ENCODE measurements around the gene GUCD1. TPM values are rescaled to one million over a fixed set of nuclear protein-coding genes. Genes with fewer than 3 reads are reported as not detected.

The GUCD1 gene
- total RNA-seq, 2 donors from 2014 or later = 188 to 207 TPM

GRCh38 chr22:24499706-24500276, 55.1 kb downstream of the GUCD1 start:
- H3K4me1 ChIP-seq = peaks cover 2% of the 10 kb centered on the region
- no peaks in the 10 kb centered on the region for H3K36me3 ChIP-seq
- TF ChIP-seq CTCF (IDR thresholded peaks at IDR 0.05) = no peak

GRCh38 chr22:24498824-24499223, 56.1 kb downstream of the GUCD1 start:
- Histone ChIP-seq H3K4me1 (peaks cover 8% of the 10 kb centered on the region), H3K9ac (ENCODE audit: low read depth in 2 of 2, low read length in 2 of 2) (no peak overlapping the region), H3K27me3 (peaks cover 18% of the 10 kb centered on the region), H3K27ac (no peak overlapping the region), H3K9me3 (no peaks in the 10 kb centered on the region), H3K36me3 (no peaks in the 10 kb centered on the region), H3K4me3 (no peak overlapping the region)
- intact Hi-C loops (cut with DNase I) = no loop called here
- TF ChIP-seq CTCF (IDR thresholded peaks at IDR 0.05) = no peak
- no peak for DNase-seq

More at GRCh38 chr22:24499706-24500276, 55.1 kb downstream of the GUCD1 start:
- Histone ChIP-seq H3K9me3 (no peaks in the 10 kb centered on the region), H3K9ac (ENCODE audit: low read depth in 2 of 2, low read length in 2 of 2) (no peak overlapping the region), H3K4me3 (no peak overlapping the region), H3K27me3 (peaks cover 8% of the 10 kb centered on the region), H3K27ac (no peak overlapping the region)
- DNase-seq = no peak
- intact Hi-C loops (cut with DNase I) = loop anchor here (5.0 kb wide), 1 partner anchor 77 kb away; no protein-coding TSS in a partner anchor

- TF ChIP-seq CTCF (IDR thresholded peaks at IDR 0.05) = no peak
- Histone ChIP-seq H3K4me1 (peaks cover 8% of the 10 kb centered on the region), H3K36me3 (no peaks in the 10 kb centered on the region), H3K9me3 (no peaks in the 10 kb centered on the region), H3K27ac (no peak overlapping the region), H3K27me3 (peaks cover 21% of the 10 kb centered on the region), H3K9ac (ENCODE audit: low read depth in 2 of 2, low read length in 2 of 2) (no peak overlapping the region), H3K4me3 (no peak overlapping the region)
- intact Hi-C loops (cut with DNase I) = no loop called here
- DNase-seq = no peak
Measured at GRCh38 chr22:24497841-24498258, 57.1 kb downstream of the GUCD1 start.

- DNase-seq = no peak
- no peaks in the 10 kb centered on the region for H3K36me3 ChIP-seq
- H3K9ac ChIP-seq (ENCODE audit: low read depth in 2 of 2, low read length in 2 of 2) = no peak overlapping the region
- H3K9me3 ChIP-seq = no peaks in the 10 kb centered on the region
- peaks cover 21% of the 10 kb centered on the region for H3K27me3 ChIP-seq
- intact Hi-C loops (cut with DNase I) = no loop called here
- no peak overlapping the region for H3K4me3 ChIP-seq
- H3K4me1 ChIP-seq = peaks cover 8% of the 10 kb centered on the region
- no peak overlapping the region for H3K27ac ChIP-seq
- TF ChIP-seq CTCF (IDR thresholded peaks at IDR 0.05) = no peak
Measured at GRCh38 chr22:24496661-24497060, 58.3 kb downstream of the GUCD1 start.

- Histone ChIP-seq H3K4me3 (no peak overlapping the region), H3K9ac (ENCODE audit: low read depth in 2 of 2, low read length in 2 of 2) (no peak overlapping the region), H3K27me3 (peaks cover 21% of the 10 kb centered on the region), H3K27ac (no peak overlapping the region), H3K36me3 (no peaks in the 10 kb centered on the region), H3K4me1 (peaks cover 8% of the 10 kb centered on the region), H3K9me3 (no peaks in the 10 kb centered on the region)
- no peak for TF ChIP-seq CTCF (IDR thresholded peaks at IDR 0.05)
- no peak for DNase-seq
- intact Hi-C loops (cut with DNase I) = no loop called here
Measured at GRCh38 chr22:24496234-24496633, 58.7 kb downstream of the GUCD1 start.

All from colonic mucosa (tissue), 4 donors.